Measurements from ENCODE around the gene IMPDH2. TPM values are rescaled to one million over a fixed set of nuclear protein-coding genes. Genes with fewer than 3 reads are reported as not detected.
A peak's percentile ranks its signal among the peaks of the same experiment; 100 is the strongest.

Gene IMPDH2
- total RNA-seq, 1 experiment from 2014 or later, result 576 TPM

DNA sequence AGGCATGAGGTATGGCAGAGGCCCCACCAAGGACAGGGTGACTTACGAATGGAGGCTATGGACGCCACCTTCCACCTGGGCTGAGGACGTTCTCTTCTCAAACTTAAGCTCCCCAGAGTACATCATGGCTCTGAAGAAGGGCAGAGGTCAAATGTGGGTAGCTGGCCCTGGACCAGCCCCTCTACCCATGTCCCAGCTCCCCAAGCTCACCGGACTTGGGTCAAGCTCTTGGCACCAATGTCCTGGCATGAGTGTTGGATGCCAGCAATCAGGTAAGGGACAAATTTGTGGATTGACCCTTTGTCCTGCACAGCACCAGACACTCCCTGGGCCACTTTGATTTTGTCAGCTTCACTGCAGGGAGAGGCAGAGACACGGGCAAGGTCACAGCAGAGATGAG, 4.7 kb downstream of the IMPDH2 start:
- no peak overlapping the region for H3K4me3 ChIP-seq (ENCODE audit: low read length)
- DNase-seq (no peak), ATAC-seq (no peak)
- H3K9ac ChIP-seq (ENCODE audit: low read length), result no peak overlapping the region
- no peaks in the 10 kb centered on the region for H3K27me3 ChIP-seq (ENCODE audit: low read length)
- no peak overlapping the region for H2AFZ ChIP-seq (ENCODE audit: low read length)
- H3F3A ChIP-seq (ENCODE audit: low read length, unreplicated experiment), result peaks cover under 1% of the 10 kb centered on the region
- H3K4me1 ChIP-seq (ENCODE audit: insufficient read depth, low read length), result peaks cover 45% of the 10 kb centered on the region
- no peak overlapping the region for H3K27ac ChIP-seq (ENCODE audit: low read length)
- no peaks in the 10 kb centered on the region for H3K9me2 ChIP-seq (replicated peaks; ENCODE audit: low read length)
- H3K4me2 ChIP-seq (ENCODE audit: low read length), result peak overlapping the region; percentile 32
- TF ChIP-seq, protein P1, sequence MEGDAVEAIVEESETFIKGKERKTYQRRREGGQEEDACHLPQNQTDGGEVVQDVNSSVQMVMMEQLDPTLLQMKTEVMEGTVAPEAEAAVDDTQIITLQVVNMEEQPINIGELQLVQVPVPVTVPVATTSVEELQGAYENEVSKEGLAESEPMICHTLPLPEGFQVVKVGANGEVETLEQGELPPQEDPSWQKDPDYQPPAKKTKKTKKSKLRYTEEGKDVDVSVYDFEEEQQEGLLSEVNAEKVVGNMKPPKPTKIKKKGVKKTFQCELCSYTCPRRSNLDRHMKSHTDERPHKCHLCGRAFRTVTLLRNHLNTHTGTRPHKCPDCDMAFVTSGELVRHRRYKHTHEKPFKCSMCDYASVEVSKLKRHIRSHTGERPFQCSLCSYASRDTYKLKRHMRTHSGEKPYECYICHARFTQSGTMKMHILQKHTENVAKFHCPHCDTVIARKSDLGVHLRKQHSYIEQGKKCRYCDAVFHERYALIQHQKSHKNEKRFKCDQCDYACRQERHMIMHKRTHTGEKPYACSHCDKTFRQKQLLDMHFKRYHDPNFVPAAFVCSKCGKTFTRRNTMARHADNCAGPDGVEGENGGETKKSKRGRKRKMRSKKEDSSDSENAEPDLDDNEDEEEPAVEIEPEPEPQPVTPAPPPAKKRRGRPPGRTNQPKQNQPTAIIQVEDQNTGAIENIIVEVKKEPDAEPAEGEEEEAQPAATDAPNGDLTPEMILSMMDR (conservative IDR thresholded peaks at IDR 0.05; ENCODE audit: low read depth, low read length), result no peak
- TF ChIP-seq EZH2 (IDR thresholded peaks at IDR 0.05; ENCODE audit: low read length, unreplicated experiment), result no peak
- no peak for TF ChIP-seq EZH2phosphoT487 (IDR thresholded peaks at IDR 0.05; ENCODE audit: borderline replicate concordance, low read length)
- no TSS peak for BruUV-seq (replicated peaks)
- H3K9me3 ChIP-seq (ENCODE audit: low read length), result no peaks in the 10 kb centered on the region
- CTCF ChIA-PET, result no interaction called here
- POLR2A ChIA-PET (ENCODE audit: unreplicated experiment), result no interaction called here
- 0 out of 2 replicates have a peak, but pooled peaks cover 13% of the 10 kb centered on the region for H4K20me1 ChIP-seq (ENCODE audit: low read length)
- intact Hi-C loops (cut with micrococcal nuclease), result loop anchor here (5.0 kb wide), 1 partner anchor 68 kb away; the partner anchor contains the start of gene QRICH1
- peaks cover 45% of the 10 kb centered on the region for H3K36me3 ChIP-seq (ENCODE audit: low read depth, low read length)
- H3K79me2 ChIP-seq (ENCODE audit: low read length), result peaks cover 89% of the 10 kb centered on the region

DNA sequence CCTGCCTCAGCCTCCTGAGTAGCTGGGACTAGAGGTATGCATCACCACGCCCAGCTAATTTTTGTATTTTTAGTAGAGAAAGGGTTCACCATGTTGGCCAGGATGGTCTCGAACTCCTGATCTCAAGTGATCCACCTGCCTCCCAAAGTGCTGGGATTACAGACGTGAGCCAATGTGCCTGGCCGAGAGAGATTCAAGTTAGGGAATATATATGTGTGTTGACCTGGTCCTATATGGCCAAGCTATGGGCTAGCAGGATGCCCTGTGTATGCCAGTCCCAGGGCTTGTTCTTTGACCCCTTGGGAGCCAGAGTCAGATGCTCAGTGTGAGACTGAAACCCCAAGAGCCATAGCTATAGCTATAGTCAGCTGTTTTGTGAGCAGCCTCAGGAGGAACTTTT, 5.4 kb downstream of the IMPDH2 start:
- H3K4me3 ChIP-seq (ENCODE audit: low read length), result no peak overlapping the region

More for the DNA sequence above, 5.4 kb downstream of the IMPDH2 start:
- H3K9ac ChIP-seq (ENCODE audit: low read length), result no peak overlapping the region
- BruUV-seq (replicated peaks), result no TSS peak
- ChIA-PET POLR2A (ENCODE audit: unreplicated experiment) (no interaction called here), CTCF (no interaction called here)
- no peaks in the 10 kb centered on the region for H3K9me3 ChIP-seq (ENCODE audit: low read length)
- ATAC-seq, result no peak
- H3K36me3 ChIP-seq (ENCODE audit: low read depth, low read length), result peaks cover 45% of the 10 kb centered on the region
- H3K9me2 ChIP-seq (replicated peaks; ENCODE audit: low read length), result no peaks in the 10 kb centered on the region
- H3F3A ChIP-seq (ENCODE audit: low read length, unreplicated experiment), result no peaks in the 10 kb centered on the region
- H3K4me2 ChIP-seq (ENCODE audit: low read length), result peak overlapping the region; percentile 32
- 0 out of 2 replicates have a peak, but pooled peaks cover 13% of the 10 kb centered on the region for H4K20me1 ChIP-seq (ENCODE audit: low read length)
- H2AFZ ChIP-seq (ENCODE audit: low read length), result no peak overlapping the region
- TF ChIP-seq, protein P1 (conservative IDR thresholded peaks at IDR 0.05; ENCODE audit: low read depth, low read length), result no peak
- TF ChIP-seq EZH2phosphoT487 (IDR thresholded peaks at IDR 0.05; ENCODE audit: borderline replicate concordance, low read length) (no peak), EZH2 (IDR thresholded peaks at IDR 0.05; ENCODE audit: low read length, unreplicated experiment) (no peak)
- peaks cover 88% of the 10 kb centered on the region for H3K79me2 ChIP-seq (ENCODE audit: low read length)
- H3K27ac ChIP-seq (ENCODE audit: low read length), result no peak overlapping the region
- no peaks in the 10 kb centered on the region for H3K27me3 ChIP-seq (ENCODE audit: low read length)
- intact Hi-C loops (cut with micrococcal nuclease), result loop anchor here (5.0 kb wide), 1 partner anchor 69 kb away; the partner anchor contains the start of gene QRICH1
- peaks cover 45% of the 10 kb centered on the region for H3K4me1 ChIP-seq (ENCODE audit: insufficient read depth, low read length)
- no peak for DNase-seq

All from PC-3 (cell line).